GM18873 (cell line): Measurements from ENCODE around the gene IGDCC3.

ENCODE experiments used
- ATAC-seq: cut with Tn5 transposase; IDR thresholded peaks from one replicate; pipeline ENCODE4 v1.9.1; 2021; ENCODE audit warnings: mild to moderate bottlenecking, moderate library complexity, moderate number of reproducible peaks; ENCODE audit not compliant: unreplicated experiment, low FRiP score

IGDCC3 gene

DNA sequence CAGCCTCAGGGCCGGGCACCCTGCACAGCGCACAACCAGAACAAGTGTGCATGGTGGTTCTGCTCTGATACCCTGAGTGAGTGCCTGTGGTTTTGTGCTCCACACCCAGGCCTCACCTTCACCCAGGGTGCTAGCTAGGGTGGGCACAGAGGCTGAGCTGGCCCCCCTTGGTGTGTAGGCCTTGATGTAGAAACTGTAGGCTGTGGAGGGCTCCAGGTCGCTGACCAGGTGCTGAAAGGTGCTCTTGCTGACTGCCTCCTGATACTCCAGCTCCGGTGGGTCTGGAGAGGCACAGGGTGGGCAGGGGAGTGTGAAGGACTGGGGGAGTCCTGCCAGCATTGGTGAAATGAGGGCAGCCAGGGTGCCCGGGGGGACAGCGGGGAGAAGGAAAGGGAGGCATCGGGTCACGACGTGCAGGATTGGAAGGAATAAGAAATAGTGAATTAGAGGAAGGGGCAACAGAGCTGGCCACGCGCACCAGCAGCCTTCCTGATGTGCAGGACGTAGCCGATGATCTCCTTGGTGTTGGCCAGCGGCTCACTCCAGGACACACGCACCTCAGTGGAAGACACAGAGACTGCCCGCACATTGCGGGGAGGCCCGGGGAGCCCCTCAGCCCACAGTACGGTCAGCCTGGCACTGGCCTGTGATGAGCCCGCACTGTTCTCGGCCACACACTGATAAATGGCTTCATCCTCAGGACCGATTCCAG is 46.7 kb downstream of the IGDCC3 start:
- no peak for ATAC-seq

GRCh38 chr15:65329984-65330735 is 47.6 kb downstream of the IGDCC3 start:
- ATAC-seq: no peak

DNA sequence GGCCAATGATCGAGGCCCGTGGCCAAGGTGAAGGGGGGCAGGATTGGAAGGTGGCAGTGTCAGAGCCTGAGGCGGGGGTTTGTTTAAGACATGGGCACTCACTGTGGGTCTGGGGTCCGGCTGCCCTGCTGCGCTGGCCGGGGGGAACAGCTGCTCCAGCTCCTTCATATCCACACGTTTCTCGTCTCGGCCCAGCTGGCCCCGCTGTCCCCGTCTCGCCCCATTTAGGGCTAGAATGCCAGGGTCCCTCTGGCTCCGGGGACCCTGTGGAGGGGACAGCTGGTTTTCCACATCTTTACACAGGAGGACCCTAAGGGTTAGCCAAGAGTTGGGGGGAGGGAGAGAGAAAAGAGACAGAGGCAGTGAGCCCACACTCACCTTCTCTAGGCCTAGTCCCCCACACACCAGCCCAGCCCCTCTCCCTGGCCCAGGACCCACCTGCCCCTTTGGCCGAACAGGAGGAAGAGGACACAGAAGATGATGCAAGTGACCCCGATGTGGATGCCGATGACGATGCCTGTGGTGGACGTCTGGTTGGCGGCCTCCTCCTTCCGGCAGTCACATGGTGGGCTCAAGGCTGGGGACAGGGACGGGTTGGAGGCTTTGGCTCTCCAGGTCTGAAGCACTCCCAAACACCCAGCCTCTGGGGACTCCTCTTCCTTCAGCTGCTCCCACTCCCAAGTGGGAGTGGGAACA is 48.4 kb downstream of the IGDCC3 start:
- no peak for ATAC-seq

DNA sequence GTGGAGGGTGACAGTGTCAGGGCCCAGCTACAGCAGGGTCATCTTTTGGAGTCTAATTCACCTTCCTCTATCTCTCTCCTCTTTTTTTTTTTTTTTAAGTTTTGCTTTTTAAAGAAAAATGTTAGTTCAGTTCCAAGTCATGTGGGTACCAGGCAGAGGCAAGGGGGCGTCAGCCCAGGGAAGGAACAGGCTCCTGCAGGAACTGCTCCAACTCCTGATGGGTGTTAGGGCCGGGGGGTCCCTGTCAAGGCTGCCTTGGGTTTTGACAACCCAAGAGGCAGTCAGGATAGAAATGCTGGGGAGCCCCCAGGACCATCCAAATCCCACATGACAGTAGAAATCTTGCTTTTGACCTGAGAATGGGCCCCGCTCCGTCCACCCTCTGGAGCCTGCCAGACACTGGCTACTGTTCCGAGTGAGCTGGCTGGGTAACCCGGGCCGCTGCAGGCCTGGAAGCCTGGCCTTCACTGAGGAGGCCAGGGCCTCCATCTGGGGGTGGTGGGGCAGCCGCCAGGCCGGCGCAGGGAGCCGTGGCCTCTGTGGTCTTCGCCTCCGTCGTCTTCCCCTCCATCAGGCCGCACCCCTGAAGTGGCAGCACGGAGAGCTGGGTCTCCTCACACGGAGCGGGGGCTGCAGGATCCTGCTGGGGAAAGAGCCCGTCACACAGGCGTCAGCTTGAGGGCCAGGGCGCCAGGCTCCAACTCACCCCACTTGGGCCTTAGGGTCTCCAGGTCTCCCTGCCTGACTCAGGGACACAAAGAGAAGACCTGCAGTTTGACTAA is 49.1 kb downstream of the IGDCC3 start:
- no peak for ATAC-seq

DNA sequence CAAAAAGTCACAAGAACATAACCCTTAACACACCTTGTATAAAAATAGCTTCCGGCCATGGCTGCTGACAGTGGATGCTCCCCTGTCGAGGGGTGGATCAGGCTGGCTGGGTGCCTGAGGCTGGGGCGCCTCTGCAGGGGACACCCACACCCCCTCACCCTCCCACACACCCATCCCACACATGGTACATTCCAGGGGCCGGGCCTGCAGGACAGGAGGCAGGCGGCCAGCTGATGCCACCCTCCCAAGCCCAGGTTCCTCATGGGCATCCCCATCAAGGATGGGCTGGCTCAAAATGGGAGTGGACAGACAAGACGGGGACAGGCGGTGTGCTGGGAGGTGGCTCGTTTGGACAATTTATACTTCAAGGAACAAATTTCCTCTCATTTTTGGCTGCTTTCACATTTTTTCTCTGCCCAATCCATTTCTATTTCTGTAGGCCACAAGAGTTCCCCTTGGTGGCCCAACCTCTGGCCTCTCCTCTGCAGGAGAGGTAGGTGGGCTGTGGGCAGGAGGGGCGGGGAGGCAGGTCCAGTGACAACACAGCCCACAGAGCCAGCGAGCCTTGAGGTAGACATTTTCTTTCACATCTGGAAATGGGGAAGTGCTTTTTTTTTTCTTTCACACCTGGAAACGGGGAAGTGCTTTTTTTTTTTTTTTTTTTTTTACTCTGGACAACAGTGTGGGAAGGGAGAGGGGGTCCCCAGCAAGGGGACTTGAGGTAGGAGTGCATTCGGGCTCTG is 50.0 kb downstream of the IGDCC3 start:
- no peak for ATAC-seq

DNA sequence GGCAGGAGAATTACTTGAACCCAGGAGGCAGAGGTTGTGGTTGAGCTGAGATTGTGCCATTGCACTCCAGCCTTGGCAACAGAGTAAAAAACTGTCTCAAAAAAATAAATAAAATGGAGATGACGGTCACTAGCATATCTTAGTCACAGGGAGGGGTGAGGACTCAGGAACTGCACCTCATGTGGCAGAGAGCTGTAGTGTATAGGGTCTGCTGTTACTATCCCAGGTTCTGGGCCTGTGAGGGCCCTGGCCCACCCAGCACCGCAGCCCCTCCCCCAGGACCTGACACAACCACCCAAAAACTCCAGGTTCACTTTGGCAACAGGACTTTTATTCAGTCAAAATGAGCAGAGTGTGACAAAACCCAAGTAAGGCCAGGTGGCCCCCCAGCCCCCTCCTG is 51.0 kb downstream of the IGDCC3 start:
- no peak for ATAC-seq

GRCh38 chr15:65326117-65326526 is 51.7 kb downstream of the IGDCC3 start:
- no peak for ATAC-seq

- ATAC-seq: no peak
These were observed 54.7 kb downstream of the IGDCC3 start for GRCh38 chr15:65323071-65323511.

- ATAC-seq: no peak
These were observed 58.9 kb downstream of the IGDCC3 start for GRCh38 chr15:65318870-65319356.

DNA sequence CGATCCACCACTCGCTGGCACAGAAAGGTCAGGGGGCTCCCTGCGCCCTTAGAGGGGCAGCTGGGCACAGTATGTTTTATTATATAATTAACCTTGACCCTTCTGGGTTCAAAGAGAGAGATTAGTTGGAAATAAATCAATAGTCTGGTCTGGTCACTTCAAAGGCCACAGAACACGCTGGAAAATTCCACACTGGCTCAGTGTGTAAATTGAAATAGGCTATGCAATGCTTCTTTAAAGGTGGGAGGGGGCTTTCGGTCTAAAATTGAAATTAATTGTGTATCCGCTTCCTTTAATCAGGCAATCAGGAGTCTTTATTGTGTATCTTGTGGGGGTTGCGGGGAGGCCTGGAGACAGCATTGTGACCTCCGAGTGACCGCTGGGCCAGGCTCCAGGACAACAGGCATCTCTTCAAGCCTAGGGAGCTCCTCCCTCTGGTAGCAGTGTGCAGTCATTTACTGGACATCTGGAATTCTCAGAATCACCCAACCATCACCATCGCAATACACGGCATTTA is 65.3 kb downstream of the IGDCC3 start:
- ATAC-seq: no peak

- ATAC-seq: no peak
These were observed 66.0 kb downstream of the IGDCC3 start for GRCh38 chr15:65311760-65312159.

- no peak for ATAC-seq
These were observed 67.2 kb downstream of the IGDCC3 start for GRCh38 chr15:65310431-65311137.

- no peak for ATAC-seq
These were observed 67.9 kb downstream of the IGDCC3 start for GRCh38 chr15:65309882-65310418.

DNA sequence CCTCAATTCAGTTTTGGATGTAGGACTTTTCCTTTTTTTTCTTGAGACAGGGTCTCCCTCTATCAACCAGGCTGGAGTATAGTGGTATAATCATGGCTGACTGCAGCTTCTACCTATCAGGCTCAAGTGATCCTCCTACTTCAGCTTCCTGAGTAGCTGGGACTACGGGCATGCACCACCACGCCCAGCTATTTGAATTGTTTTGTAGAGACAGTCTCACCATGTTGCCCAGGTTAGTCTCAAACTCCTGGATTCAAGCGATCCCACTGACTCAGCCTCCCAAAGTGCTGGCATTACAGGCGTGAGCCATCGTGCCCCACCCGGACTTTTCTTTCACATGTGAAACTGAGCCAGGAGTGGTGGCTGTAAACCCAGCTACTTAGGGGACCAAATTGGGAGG is 69.8 kb downstream of the IGDCC3 start:
- ATAC-seq: no peak

- no peak for ATAC-seq
These were observed 71.3 kb downstream of the IGDCC3 start for GRCh38 chr15:65306551-65306950.

GRCh38 chr15:65305776-65306175 is 72.0 kb downstream of the IGDCC3 start:
- ATAC-seq: no peak

DNA sequence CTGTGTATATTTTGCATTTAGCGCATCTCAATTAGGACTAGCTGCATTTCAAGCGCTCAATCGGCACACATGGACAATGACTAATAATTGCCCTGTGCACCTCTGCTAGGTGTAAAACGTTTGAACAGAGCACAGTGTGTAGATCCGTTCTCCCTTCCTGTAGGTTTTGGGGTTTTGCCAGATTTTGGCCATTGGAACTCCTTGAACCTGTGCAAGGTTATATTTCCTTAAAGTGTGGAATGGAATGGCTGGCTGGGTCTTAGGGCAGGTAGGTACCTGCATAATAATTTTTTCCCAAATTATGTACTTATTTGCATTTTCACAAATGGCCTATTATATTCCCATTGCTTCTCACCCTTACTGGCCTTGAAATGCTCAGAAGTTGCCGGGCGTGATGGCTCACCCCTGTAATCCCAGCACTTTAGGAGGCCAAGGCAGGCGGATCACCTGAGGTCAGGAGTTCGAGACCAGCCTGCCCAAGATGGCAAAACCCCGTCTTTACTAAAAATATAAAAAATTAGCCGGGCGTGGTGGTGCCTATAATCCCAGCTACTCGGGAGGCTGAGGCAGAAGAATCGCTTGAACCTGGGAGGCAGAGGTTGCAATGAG is 72.5 kb downstream of the IGDCC3 start:
- no peak for ATAC-seq
